Measurements from ENCODE around the gene IFI30. TPM values are rescaled to one million over a fixed set of nuclear protein-coding genes. Genes with fewer than 3 reads are reported as not detected.

Gene IFI30
- total RNA-seq, 1 donor from 2014 or later = 0.36 TPM

- no peak for TF ChIP-seq CTCF (IDR thresholded peaks at IDR 0.05; ENCODE audit: unreplicated experiment)
Observed at GRCh38 chr19:18202778-18203407, 29.3 kb downstream of the IFI30 start.

GRCh38 chr19:18203408-18203862 is 29.8 kb downstream of the IFI30 start:
- peaks cover 7% of the 10 kb centered on the region for H3K36me3 Mint-ChIP-seq
- H3K27me3 Mint-ChIP-seq (ENCODE audit: low read depth) = no peaks in the 10 kb centered on the region
- H3K4me1 Mint-ChIP-seq = peaks cover 22% of the 10 kb centered on the region
- no peak for DNase-seq (ENCODE audit: low spot score in 2 of 2, unreplicated experiment in 2 of 2)
- H3K27ac Mint-ChIP-seq = peak overlapping the region; percentile 78
- no peak for TF ChIP-seq CTCF (IDR thresholded peaks at IDR 0.05; ENCODE audit: unreplicated experiment)
- H3K4me3 Mint-ChIP-seq = peak overlapping the region; percentile 91
- H3K9me3 Mint-ChIP-seq = no peaks in the 10 kb centered on the region

More at GRCh38 chr19:18202778-18203407, 29.3 kb downstream of the IFI30 start:
- Mint-ChIP-seq H3K27me3 (ENCODE audit: low read depth) (no peaks in the 10 kb centered on the region), H3K4me3 (peak overlapping the region; percentile 91), H3K36me3 (peaks cover 11% of the 10 kb centered on the region), H3K9me3 (no peaks in the 10 kb centered on the region), H3K27ac (peak overlapping the region; percentile 72), H3K4me1 (peaks cover 19% of the 10 kb centered on the region)
- no peak for DNase-seq (ENCODE audit: low spot score in 2 of 2, unreplicated experiment in 2 of 2)

- TF ChIP-seq CTCF (IDR thresholded peaks at IDR 0.05; ENCODE audit: unreplicated experiment) = no peak
- Mint-ChIP-seq H3K27ac (peak within 1 kb of the TSS; percentile 99), H3K4me3 (peak within 1 kb of the TSS; percentile 91), H3K4me1 (peaks cover 22% of the 10 kb centered on the region), H3K9me3 (no peaks in the 10 kb centered on the region), H3K36me3 (peaks cover 6% of the 10 kb centered on the region), H3K27me3 (ENCODE audit: low read depth) (no peaks in the 10 kb centered on the region)
- peak; percentile 99 to 100 for DNase-seq (ENCODE audit: low spot score in 2 of 2, unreplicated experiment in 2 of 2)
Observed at GRCh38 chr19:18203863-18204393, 30.3 kb downstream of the IFI30 start, which contains the start of gene RAB3A. Gene RAB3A, minus strand, starts transcription at chr19:18204042. Its CDS starts 1,302 bp downstream, at chr19:18202740.

GRCh38 chr19:18204394-18205199 is 31.0 kb downstream of the IFI30 start:
- TF ChIP-seq CTCF (IDR thresholded peaks at IDR 0.05; ENCODE audit: unreplicated experiment) = no peak
- H3K27ac Mint-ChIP-seq = peak overlapping the region; percentile 99
- H3K4me3 Mint-ChIP-seq = peak overlapping the region; percentile 91
- no peaks in the 10 kb centered on the region for H3K9me3 Mint-ChIP-seq
- H3K4me1 Mint-ChIP-seq = peaks cover 22% of the 10 kb centered on the region
- H3K36me3 Mint-ChIP-seq = peaks cover 6% of the 10 kb centered on the region
- DNase-seq (ENCODE audit: low spot score in 2 of 2, unreplicated experiment in 2 of 2) = peak in 1 of 2 experiments; percentile 78
- H3K27me3 Mint-ChIP-seq (ENCODE audit: low read depth) = no peaks in the 10 kb centered on the region

- H3K4me1 Mint-ChIP-seq = peaks cover 22% of the 10 kb centered on the region
- peaks cover 2% of the 10 kb centered on the region for H3K27me3 Mint-ChIP-seq (ENCODE audit: low read depth)
- peaks cover 2% of the 10 kb centered on the region for H3K36me3 Mint-ChIP-seq
- peak in 1 of 2 experiments; percentile 69 for DNase-seq (ENCODE audit: low spot score in 2 of 2, unreplicated experiment in 2 of 2)
- H3K4me3 Mint-ChIP-seq = peak overlapping the region; percentile 91
- H3K9me3 Mint-ChIP-seq = no peaks in the 10 kb centered on the region
- no peak for TF ChIP-seq CTCF (IDR thresholded peaks at IDR 0.05; ENCODE audit: unreplicated experiment)
- peak overlapping the region; percentile 99 for H3K27ac Mint-ChIP-seq
Observed at GRCh38 chr19:18205200-18205892, 31.7 kb downstream of the IFI30 start.
